Stomach (tissue), 9 donors: Measurements from ENCODE around the gene BCLAF1. TPM values are rescaled to one million over a fixed set of nuclear protein-coding genes. Genes with fewer than 3 reads are reported as not detected.

Experiments
- DNase-seq, 2 donors: peaks; one replicate each; pipeline versions ENCODE4 v3.0.0 to v3.0.0-alpha.2; 2013 to 2019
- H3K27ac ChIP-seq, 5 donors: fragments of 200-600 bp in 4 of 5; sonication (generic) in 4 of 5; one replicate each; pipeline ENCODE4 v1.5.1; 2013 to 2019; ENCODE audit warnings: mild to moderate bottlenecking in 1 of 5, moderate library complexity in 1 of 5
- H3K27me3 ChIP-seq, 3 donors: fragments of 200-600 bp; sonication (generic); one replicate each; pipeline ENCODE4 v1.5.1; 2017 to 2019; ENCODE audit warnings: mixed run types in 1 of 3
- H3K36me3 ChIP-seq, 4 donors: fragments of 200-600 bp; sonication (generic); 1 replicate in 3 of 4; 2 replicates in 1 of 4; pipeline ENCODE4 v1.5.1; 2016 to 2019
- H3K4me1 ChIP-seq, 4 donors: fragments of 200-600 bp; sonication (generic); one replicate each; pipeline ENCODE4 v1.5.1; 2016 to 2019
- H3K4me3 ChIP-seq, 4 donors: fragments of 200-600 bp; sonication (generic) in 3 of 4; one replicate each; pipeline ENCODE4 v1.5.1; 2016 to 2019; ENCODE audit warnings: mild to moderate bottlenecking in 1 of 4
- H3K9me3 ChIP-seq, 4 donors: fragments of 200-600 bp; sonication (generic); one replicate each; pipeline ENCODE4 v1.5.1; 2016 to 2019
- EP300 ChIP-seq: sonication (generic); formaldehyde crosslinking; IDR thresholded peaks from one replicate; pipeline ENCODE4 v1.6.1; 2017; ENCODE audit warnings: antibody characterized with exemption
- POLR2A ChIP-seq, 4 donors: fragments of 450-650 bp; IDR thresholded peaks; one replicate each; pipeline ENCODE4 v1.6.1; 2016; ENCODE audit warnings: antibody characterized with exemption in 4 of 4, control low read depth in 2 of 4, mild to moderate bottlenecking in 1 of 4, moderate library complexity in 1 of 4
- POLR2AphosphoS5 ChIP-seq, 3 donors: sonication (generic); formaldehyde crosslinking; IDR thresholded peaks; one replicate each; pipeline ENCODE4 v1.6.1; 2016; ENCODE audit warnings: antibody characterized with exemption in 3 of 3
- WGBS, 5 donors: extraction: QIAGEN DNeasy Blood & Tissue Kit in 3 of 5; methylation state at CpG; one replicate each; pipeline versions ENCODE4 v1.1.5 to v1.1.7; 2013 to 2018; 5-methylcytosine and 5-hydroxymethylcytosine counted together
- intact Hi-C: fragments of 100-400 bp; cut with DNase I; formaldehyde crosslinking; loops from one replicate; pipeline ENCODE4 v1.15.1; 2023; ENCODE audit warnings: low total_unique reads
- polyA plus RNA-seq, 3 donors: library from polyadenylated mRNA; stranded (reverse); fragments of 200-250 nt; gene quantifications; one replicate each; pipeline ENCODE4 v1.2.3, GENCODE V29; 2013
- total RNA-seq, 5 donors: library from RNA; depleted of rRNA; stranded (reverse); fragments of >200 nt; gene quantifications; one replicate each; pipeline versions ENCODE4 v1.1.0 to v1.2.3, GENCODE V29; 2014 to 2016
- TF ChIP-seq, protein P1 (sequence below), 7 experiments: fragments of 450-650 bp in 4 of 7; fragments of 200-600 bp in 3 of 7; sonication (generic) in 3 of 7; IDR thresholded peaks; one replicate each; pipeline ENCODE4 v1.5.1; 2016 to 2019; ENCODE audit warnings: antibody characterized with exemption in 7 of 7, control low read depth in 2 of 7, mild to moderate bottlenecking in 1 of 7
- donor health status: healthy with polysubstance abuse.
- donor health status: Bipolar disorder and iron deficiency.
- donor health status: healthy.

BCLAF1 gene
- total and polyA plus RNA-seq, 8 donors = 12.8 to 294 (median 148) TPM

DNA sequence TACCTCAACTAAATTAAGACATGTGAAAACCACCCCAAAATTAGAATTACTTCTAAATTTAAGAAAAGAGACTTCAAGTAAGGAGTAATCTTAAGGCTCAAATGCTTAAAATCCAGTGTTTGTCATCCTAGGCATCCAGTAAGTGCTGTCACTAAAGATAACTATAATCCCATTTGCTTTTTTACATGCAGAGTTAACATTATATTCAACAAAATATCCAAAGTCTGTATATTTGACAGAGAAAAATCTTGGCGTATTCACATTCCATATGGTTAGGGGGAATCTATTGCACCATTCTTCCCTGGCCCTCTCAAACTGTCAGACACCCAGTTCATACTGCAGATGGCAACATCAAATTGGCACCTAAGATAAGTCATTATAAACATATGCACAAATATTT lies 56.9 kb downstream of the BCLAF1 start:
- WGBS, 5 donors = 92 to 100% (median 96%) methylated on average over 1 of the region's 1 CpG
- no peak for DNase-seq
- Histone ChIP-seq H3K27ac (no peak overlapping the region), H3K4me3 (no peak overlapping the region), H3K27me3 (no peaks in the 10 kb centered on the region), H3K36me3 (no peaks in the 10 kb centered on the region), H3K9me3 (no peaks in the 10 kb centered on the region), H3K4me1 (peaks cover 0 to 5% (median 0%) of the 10 kb centered on the region in 4 donors)
- intact Hi-C loops = no loop called here
- TF ChIP-seq EP300 = no peak
- TF ChIP-seq POLR2AphosphoS5 (IDR thresholded peaks at IDR 0.05) = no peak
- TF ChIP-seq POLR2A (IDR thresholded peaks at IDR 0.05) = no peak
- TF ChIP-seq, protein P1, sequence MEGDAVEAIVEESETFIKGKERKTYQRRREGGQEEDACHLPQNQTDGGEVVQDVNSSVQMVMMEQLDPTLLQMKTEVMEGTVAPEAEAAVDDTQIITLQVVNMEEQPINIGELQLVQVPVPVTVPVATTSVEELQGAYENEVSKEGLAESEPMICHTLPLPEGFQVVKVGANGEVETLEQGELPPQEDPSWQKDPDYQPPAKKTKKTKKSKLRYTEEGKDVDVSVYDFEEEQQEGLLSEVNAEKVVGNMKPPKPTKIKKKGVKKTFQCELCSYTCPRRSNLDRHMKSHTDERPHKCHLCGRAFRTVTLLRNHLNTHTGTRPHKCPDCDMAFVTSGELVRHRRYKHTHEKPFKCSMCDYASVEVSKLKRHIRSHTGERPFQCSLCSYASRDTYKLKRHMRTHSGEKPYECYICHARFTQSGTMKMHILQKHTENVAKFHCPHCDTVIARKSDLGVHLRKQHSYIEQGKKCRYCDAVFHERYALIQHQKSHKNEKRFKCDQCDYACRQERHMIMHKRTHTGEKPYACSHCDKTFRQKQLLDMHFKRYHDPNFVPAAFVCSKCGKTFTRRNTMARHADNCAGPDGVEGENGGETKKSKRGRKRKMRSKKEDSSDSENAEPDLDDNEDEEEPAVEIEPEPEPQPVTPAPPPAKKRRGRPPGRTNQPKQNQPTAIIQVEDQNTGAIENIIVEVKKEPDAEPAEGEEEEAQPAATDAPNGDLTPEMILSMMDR (IDR thresholded peaks at IDR 0.05) = no peak

DNA sequence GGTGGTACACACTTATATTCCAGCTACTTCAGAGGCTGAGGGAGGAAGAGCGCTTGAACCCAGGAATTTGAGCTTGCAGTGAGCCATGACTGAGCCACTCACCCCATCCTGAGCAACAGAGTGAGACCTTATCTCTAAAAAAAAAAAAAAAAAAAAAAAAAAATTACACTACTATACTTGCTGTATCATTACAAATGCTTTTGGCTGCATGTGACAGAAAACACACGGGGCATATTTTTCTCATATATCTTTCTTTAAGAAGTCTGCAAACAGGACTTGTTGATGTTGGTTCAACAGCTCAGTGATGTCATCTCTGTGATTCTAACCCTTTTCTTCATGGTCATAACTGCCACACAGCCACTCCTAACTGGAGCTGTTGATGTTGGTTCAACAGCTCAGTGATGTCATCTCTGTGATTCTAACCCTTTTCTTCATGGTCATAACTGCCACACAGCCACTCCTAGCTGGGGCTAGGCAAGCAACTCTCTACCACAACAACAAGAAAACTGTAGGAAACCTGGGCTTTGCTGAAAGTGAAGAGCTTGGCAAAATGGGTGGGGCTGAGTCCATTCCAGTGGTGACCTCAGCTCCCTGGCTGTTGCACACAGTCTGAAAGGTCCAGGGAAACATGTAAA lies 59.3 kb downstream of the BCLAF1 start:
- Histone ChIP-seq H3K27ac (no peak overlapping the region), H3K4me1 (peaks cover 10 to 15% (median 13%) of the 10 kb centered on the region in 4 donors), H3K27me3 (no peaks in the 10 kb centered on the region), H3K4me3 (no peak overlapping the region), H3K36me3 (no peaks in the 10 kb centered on the region), H3K9me3 (no peaks in the 10 kb centered on the region)
- intact Hi-C loops = no loop called here
- TF ChIP-seq, protein P1 (IDR thresholded peaks at IDR 0.05) = no peak
- TF ChIP-seq POLR2A (IDR thresholded peaks at IDR 0.05) (no peak), POLR2AphosphoS5 (IDR thresholded peaks at IDR 0.05) (no peak), EP300 (no peak)
- peak in 1 of 2 donors; percentile 55 for DNase-seq
- WGBS, 5 donors = 78 to 85% (median 83%) methylated on average over 2 of the region's 2 CpGs

DNA sequence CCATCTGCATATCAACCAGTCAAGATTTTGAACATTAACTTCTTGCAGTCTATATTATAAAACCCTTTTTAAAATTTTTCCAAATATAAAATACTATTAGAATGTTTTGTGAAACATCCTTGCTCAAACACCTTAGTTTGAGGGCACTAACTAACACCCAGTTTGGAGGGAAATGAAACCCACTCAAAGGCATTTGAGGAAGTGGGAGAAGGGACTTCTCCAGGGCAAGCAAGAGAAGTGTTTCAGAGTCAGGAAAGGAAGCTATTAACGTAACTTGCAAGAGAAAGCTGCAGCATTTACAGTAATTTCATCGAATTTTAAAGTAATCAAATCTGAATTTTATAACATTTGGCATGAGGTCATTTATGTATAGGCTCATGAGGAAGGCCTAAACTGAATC lies 60.8 kb downstream of the BCLAF1 start:
- Histone ChIP-seq H3K36me3 (no peaks in the 10 kb centered on the region), H3K4me1 (peaks cover 10 to 15% (median 13%) of the 10 kb centered on the region in 4 donors), H3K4me3 (no peak overlapping the region), H3K27ac (no peak overlapping the region), H3K27me3 (no peaks in the 10 kb centered on the region), H3K9me3 (no peaks in the 10 kb centered on the region)
- 71 to 88% (median 77%) methylated on average over 2 of the region's 2 CpGs for WGBS, 5 donors
- TF ChIP-seq POLR2A (IDR thresholded peaks at IDR 0.05) = no peak
- TF ChIP-seq EP300 = no peak
- TF ChIP-seq POLR2AphosphoS5 (IDR thresholded peaks at IDR 0.05) = no peak
- TF ChIP-seq, protein P1 (IDR thresholded peaks at IDR 0.05) = no peak
- intact Hi-C loops = loop anchor here (10.0 kb wide), 1 partner anchor 694 kb away; no protein-coding TSS in a partner anchor
- DNase-seq = no peak

DNA sequence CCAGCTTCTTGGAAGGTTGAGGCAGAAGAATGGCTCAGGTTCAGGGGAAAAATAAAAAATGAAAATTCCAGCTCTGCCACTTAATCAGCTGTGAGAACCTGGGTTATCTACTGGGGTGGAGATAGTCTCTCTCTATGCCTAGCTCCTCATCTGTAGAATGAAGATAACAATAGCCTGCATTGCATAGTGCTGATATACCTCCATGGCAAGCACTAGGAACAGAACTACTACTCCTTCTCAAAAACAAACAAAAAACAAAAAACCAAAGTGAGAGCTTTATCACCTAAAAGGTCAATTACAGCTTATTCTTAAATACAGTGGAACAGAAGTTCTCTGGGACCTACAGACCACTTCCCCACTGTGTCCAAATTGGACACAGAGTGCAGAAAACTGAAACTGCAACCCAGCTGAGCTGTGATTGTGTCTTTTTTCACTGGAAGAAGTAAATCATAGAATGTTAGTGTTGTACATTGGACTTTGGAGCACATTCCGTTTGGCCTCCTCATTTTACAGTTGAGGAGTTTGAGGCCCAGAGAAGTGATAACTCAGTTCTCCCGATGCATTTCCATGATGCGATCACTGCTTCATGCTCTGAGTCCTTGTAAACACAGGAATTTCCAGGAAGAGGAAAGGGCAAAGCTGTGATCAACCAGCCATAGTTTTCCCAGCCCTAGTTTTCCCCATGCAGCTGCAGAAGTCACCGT lies 62.8 kb downstream of the BCLAF1 start:
- Histone ChIP-seq H3K4me1 (peaks cover 10 to 15% (median 13%) of the 10 kb centered on the region in 4 donors), H3K4me3 (peak overlapping the region; percentile 27 to 33 (median 30)), H3K36me3 (no peaks in the 10 kb centered on the region), H3K27me3 (no peaks in the 10 kb centered on the region), H3K9me3 (no peaks in the 10 kb centered on the region), H3K27ac (peak overlapping the region in 2 of 5 donors; percentile 52 to 63)
- peak in 1 of 2 donors; percentile 37 for DNase-seq
- no peak for TF ChIP-seq EP300
- TF ChIP-seq, protein P1 (IDR thresholded peaks at IDR 0.05) = no peak
- TF ChIP-seq POLR2AphosphoS5 (IDR thresholded peaks at IDR 0.05) = no peak
- TF ChIP-seq POLR2A (IDR thresholded peaks at IDR 0.05) = no peak
- intact Hi-C loops = loop anchor here (10.0 kb wide), 1 partner anchor 692 kb away; no protein-coding TSS in a partner anchor
- 36 to 73% (median 64%) methylated on average over 4 of the region's 4 CpGs for WGBS, 5 donors
